Measurements from ENCODE around the gene BHLHA15.
A peak's percentile ranks its signal among the peaks of the same experiment; 100 is the strongest.

Gene BHLHA15

DNA sequence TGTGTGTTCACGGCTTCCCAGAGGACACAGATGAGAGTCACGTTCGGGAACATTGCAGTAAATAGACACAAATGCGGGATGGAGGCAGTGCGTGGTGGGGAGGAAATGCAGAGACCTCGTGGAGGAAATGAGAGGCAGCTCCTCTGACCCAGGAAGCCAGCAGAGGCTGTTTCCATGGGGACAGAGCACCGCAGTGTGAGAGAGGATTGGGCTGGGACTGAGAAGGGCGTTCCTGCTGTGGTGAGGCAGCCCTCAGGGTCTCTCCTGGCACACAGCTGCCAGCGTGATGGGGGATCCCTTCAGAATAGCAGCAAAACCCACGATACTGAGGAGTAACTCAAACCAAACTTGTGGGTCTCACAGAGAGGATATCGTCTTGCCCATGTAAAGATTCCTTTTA is 21.7 kb upstream of the BHLHA15 start:
- no peak for DNase-seq

DNA sequence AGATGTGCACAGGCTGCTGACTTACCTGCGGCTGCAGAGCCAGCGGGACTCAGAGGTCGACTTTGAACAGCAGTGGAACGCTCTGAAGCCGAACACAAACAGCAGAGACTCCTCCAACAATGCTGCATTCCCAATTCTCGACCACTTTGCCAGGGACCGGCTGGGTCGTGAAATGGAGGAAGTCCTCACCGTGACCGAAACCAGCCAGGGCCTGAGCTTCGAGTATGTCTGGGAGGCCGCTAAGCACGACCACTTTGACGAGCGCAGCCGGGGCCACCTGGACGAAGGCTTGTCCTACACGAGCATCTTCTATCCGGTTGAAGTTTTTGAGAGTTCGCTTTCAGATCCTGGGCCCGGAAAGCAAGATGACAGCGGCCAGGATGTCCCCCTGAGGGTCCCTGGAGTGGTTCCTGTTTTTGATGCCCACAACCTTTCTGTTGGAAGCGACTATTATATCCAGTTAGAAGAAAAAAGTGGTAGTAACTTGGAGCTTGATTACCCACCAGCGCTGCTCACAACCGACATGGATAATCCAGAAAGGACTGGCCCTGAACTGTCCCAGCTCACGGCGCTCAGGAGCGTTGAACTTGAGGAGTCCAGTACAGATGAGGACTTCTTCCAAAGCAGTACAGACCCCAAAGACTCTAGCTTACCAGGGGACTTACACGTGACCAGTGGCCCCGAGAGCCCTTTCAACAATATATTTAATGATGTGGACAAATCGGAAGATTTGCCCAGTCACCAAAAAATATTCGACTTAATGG is 19.4 kb upstream of the BHLHA15 start:
- no peak for DNase-seq

DNA sequence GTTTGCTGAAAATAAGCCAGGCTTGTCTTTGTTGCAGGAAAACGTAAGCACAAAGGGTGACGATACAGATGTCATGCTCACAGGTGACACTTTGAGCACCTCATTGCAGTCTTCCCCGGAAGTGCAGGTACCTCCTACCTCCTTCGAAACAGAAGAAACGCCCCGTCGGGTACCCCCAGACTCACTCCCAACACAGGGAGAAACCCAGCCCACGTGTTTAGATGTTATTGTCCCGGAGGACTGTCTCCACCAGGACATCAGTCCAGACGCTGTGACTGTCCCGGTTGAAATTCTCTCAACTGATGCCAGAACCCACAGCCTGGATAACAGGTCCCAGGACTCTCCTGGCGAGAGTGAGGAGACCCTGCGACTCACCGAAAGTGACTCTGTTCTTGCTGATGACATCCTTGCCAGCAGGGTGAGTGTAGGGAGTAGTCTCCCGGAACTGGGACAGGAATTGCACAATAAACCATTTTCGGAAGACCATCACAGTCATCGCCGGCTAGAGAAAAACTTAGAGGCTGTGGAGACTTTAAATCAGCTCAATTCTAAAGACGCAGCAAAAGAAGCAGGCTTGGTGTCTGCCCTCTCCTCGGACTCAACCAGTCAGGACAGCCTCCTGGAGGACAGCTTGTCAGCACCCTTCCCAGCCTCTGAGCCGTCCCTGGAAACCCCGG is 18.3 kb upstream of the BHLHA15 start:
- no peak for DNase-seq

DNA sequence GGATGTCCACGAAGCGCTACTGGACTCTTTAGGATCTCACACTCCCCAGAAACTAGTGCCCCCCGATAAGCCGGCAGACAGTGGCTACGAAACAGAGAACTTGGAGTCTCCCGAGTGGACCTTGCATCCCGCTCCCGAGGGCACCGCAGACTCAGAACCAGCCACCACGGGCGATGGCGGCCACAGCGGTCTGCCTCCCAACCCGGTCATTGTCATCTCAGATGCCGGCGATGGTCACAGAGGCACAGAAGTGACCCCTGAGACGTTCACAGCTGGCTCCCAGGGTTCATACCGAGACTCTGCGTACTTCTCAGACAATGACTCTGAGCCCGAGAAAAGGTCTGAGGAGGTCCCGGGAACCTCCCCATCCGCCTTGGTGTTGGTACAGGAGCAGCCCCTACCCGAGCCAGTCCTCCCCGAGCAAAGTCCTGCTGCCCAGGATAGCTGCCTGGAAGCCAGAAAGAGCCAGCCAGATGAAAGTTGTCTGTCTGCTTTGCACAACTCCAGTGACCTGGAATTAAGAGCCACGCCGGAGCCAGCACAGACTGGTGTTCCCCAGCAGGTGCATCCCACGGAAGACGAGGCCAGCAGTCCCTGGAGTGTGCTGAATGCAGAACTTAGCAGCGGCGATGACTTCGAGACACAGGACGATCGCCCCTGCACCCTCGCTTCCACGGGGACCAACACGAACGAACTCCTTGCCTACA is 17.6 kb upstream of the BHLHA15 start:
- no peak for DNase-seq

DNA sequence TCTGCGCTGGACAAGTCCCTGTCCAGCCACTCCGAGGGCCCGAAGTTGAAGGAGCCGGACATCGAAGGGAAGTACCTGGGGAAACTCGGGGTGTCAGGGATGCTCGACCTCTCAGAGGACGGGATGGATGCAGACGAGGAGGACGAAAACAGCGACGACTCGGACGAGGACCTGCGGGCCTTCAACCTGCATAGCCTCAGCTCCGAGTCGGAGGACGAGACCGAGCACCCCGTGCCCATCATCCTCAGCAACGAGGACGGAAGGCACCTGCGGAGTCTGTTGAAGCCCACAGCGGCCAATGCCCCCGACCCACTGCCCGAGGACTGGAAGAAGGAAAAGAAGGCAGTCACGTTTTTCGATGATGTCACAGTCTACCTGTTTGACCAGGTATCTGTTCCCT is 17.1 kb upstream of the BHLHA15 start:
- no peak for DNase-seq

DNA sequence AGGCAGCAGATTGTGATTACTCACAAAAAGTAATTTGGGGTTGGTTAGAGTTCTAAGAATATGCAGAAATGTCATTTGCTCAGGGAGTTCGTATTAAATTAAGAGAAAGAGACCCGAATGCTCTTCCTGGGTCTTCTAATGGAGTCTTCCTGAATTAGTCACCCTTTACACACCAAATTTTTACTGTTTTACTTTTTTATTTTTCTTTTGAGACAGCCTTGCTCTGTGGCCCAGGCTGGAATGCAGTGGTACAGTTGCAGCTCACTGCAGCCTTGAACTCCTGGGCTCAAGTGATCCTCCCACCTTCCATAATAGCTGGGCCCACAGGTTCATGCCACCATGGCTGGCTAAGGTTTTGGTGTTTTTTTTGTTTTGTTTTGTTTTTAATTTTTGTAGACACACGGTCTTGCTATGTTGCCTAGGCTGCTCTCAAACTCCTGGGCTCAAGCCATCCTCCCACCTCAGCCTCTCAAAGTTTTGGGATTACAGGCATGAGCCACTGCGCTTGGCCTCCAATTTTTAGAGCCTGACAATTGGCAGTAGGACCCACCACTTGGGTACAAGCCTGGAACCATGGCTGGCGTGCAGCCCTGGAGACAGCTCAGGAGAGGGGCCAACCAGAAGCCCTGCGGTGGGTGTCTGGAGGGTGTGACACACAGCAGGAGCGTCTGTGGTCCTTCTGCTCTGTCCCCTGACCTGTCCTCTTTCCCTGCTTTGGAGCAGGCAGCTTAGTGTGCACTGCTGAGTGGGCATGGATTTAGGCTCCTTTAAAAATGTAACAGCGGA is 16.4 kb upstream of the BHLHA15 start:
- no peak for DNase-seq

DNA sequence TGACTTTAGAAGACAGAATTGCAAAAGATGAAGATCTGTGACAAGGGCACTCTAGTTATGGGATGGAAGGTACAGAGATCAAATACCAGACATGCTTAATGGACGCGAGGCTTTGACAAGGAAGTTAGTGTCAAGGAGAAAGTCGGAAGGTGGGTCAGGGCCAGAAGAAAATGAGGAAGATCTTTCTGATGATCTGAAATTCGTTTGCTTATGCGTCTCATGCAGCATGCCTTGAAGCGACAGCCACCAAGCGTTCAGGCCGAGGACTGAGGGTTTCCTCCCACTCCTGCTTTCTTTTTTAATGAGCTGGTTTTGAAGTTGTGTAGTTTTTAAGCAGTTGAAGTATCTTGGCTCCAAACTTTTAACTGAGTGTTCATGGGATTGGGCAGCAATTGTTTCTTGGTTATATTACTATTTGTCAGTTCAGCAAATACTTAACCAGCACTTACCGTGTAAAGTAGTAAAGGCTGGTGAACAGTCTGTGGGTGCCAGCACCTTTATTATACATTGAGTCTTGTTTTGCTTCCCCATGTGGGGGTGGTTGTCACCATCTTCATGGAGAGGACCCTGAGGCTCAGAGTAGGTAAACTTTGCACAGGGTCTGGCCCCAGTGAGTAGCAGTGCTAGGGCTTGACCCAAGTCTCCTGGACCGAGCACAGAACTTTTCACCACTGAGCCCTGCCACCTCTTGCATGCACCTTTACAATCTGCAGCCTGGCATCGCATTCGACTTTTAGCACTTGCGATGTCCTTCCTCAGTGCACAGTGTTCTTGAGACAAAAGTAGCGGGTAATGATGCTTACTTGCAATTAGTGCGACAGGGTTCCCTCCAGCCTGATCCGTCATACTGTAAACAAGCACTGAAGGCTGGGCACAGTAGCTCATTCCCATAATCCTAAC is 14.3 kb upstream of the BHLHA15 start:
- DNase-seq: no peak

DNA sequence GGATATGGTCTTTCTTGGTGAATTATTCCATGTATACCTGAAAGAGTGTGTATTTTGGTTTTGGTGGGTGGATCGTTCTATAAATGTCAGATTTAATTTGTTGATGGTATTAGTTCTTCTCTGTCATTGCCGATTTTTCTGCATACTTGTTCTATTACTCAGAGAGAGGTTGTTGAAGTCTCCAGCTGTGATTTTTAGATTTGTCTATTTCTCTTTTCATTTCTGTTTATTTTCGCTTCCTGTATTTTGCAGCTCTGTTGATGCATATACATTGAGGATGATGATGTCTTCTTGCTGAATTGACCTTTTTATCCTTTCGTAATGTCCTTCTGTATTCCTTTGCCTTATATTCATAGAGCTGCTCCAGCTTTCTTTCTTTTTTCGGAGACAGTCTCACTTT is 12.1 kb upstream of the BHLHA15 start:
- no peak for DNase-seq

DNA sequence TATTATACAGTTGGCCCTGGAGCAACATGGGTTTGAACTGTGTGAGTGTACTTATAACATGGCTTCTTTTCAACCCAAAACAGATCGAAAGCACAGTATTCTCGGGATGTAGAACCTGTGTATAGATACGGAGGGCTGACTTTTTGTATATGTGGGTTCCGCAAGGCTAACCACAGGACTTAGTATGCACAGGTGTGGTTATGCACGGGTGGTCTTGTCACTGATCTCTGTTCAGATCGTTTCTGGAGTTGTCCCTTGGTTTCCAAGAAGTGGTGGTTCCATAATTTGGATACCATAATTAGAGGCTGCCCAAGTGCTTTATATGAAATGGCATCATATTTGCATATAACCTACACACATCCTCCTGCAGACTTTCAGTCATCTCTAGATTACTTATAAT is 10.9 kb upstream of the BHLHA15 start:
- DNase-seq: no peak

DNA sequence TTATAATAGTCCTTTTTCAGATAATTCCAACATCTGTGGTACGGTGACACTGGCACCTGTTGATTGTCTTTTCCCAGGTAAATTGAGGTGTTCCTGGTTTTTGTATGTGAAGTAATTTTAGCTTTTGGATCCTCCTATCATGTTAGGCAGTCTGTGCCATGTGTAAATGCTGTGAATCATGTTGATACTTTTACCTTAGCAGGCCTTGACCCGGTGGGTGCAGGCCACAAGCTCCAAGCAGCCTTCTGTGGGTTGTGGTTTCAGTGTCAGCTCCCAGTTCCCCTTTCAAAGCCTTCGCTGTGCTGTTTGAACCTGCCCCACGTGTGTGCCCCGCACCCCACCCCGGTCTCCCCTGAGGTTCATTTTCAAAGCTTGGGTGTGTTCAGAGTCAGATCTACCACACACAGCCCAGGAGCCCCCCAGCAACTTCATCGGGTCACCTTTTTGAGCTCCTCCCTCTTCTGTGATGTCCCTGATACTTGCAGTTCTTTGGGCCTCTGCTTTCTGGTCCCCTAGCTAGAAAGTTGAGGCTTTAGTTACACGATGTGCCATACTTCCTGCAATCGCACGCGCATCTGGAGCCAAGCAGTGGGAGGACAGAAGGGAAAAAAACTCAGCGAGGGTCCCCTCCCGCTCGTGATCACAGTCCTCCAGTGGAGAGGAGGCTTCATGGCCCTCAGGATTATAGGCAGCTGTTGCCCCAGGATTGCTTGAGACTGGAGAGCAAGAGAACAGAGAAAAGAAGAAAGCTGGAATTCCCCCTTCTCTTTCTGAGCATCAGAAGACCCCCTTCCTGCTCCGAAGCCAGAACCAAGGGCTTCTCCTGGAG is 8.7 kb upstream of the BHLHA15 start:
- peak; percentile 2 to 18 for DNase-seq

DNA sequence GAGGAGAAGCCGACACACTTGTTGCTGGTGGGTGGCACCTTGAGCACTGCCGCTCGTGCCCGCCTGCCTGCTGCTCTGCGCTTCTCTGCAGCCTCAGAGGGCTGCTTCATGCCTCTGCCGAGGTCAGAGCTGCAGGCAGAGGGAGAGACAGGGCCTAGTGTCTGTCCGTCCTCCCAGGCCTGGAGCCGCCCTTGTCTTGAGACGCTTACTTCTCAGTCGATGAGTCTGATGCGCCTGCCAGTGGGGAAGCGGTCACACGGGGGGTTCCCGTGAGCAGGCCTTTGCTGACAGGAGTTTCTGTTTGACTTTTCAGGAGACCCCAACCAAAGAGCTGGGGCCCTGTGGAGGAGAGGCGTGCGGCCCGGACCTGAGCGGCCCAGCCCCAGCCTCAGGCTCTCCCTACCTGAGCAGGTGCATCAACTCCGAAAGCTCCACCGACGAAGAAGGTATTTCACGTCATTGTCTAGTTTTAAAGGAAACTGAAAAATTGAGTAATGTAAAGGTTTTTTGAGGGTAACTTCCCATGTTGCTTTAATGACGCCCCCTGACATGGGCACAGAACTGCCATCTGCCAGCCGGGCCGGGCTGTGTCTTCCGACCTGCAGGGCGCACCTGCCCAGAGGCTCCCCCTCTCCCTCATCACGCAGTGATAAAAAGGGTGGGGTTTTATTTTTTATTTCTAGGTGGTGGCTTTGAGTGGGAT is 7.8 kb upstream of the BHLHA15 start:
- DNase-seq: no peak

DNA sequence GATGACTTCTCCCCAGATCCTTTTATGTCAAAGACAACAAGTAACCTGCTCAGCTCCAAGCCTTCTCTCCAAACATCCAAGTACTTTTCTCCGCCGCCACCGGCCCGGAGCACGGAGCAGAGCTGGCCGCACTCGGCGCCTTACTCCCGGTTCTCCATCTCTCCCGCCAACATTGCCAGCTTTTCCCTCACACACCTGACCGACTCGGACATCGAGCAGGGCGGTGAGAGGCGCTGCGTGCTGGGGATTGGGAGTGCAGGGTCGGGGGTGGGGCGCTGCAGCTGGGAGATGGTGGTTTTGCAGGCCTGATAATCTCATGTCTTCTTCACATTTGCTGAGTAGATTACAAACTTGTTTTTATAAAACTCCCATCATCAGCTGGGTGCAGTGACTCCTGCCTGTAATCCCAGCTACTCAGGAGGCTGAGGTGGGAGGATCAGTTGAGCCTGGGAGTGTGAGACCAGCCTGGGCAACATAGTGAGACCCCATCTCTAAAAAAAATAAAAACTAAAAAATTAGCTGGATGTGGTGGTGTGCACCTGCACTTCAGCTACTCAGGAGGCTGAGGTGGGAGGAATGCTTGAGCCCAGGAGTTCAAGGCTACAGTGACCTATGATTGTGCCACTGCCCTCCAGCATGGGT is 7.2 kb upstream of the BHLHA15 start:
- no peak for DNase-seq

DNA sequence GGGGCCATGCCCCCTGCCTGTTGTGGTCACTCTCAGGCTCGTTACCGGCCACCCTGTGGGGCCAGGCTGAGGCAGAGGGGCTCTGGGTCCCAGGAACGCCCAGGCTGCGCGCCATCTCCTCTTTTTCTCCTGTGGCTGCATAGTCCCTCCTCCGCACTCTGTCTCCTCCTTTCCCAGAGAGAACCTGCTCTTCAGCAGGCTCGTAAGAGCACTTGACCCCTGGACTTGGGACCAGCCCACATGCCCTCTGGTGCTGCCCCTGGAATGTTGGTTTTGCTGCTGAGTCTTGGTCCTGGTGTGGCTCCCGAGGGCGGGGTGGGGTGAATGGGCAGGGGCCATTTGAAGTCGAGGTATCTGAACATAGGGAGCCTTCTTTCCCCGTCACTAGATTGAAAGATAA is 6.6 kb upstream of the BHLHA15 start:
- no peak for DNase-seq

DNA sequence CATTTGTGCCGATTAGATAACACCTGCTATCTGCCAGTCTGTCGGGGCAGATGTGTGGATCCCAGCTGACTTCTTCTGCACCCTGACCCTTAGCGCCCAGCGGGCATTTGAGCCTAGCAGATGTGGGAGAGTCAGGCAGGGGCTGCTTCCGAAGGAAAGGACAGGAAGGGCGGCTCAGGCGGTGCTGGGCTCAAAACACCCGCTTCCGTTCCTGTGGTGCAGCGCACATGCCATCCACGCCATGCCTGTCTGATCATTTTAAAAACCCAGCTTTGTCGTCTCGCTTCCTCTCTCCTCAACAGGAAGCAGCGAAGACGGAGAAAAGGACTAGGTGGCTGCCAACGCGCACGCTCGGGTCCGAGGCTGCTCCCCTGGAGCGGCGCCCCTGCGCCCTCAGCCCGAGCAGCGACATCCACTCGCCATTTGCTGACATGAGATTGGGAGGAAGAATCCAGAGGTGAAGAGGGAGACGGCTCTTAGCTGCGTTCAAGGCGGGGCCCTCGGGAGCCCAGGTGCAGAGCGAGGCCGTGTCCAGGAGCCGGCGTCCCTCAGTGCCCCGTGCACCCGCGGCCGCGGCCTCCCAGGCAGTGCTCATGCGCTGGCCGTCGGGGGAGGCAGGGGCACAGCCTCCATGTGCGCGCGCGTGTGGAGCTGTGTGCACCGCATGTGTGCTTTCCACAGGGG is 5.9 kb upstream of the BHLHA15 start:
- DNase-seq: no peak

DNA sequence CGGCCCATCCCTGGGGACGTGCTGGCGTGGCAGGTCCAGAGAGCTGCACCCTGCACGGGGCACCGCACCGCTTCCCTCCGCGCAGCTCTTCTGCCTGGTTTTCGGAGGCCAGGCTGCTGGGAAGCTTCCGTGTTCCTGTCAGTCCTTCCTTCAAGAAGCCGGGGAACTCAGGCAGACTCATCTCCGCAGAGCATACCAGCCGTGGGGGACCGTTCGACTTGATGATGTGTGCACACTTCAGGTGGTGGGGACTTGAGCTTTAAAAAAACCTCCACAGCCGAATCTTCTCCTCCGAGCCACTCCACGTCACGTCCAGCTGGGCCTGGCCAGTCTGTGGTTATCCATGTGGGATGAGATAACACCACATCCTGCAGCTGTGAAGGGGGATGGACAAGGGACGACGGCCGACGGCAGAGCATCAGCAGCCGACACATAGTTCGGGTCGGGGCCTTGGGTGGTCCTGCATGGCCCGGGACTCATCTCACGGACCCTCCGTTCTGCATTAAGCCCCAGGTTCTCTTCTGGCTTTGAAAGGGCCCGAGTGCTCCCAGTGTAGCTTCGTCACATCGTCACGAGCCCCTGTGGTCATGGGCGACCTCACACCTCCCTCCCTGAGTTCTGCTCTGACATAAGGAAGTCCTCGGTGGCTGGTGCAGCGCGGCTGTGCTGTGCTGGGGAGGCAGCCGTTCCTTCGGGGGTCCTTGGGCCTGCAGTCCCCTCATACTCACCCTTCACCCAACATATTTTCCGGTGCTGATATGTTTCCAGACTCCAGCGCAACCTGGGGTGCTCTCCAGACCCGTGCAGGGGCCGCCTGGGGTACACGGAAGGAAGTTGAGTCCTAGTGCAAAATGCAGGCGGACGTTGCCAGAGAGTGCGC is 4.5 kb upstream of the BHLHA15 start:
- no peak for DNase-seq

DNA sequence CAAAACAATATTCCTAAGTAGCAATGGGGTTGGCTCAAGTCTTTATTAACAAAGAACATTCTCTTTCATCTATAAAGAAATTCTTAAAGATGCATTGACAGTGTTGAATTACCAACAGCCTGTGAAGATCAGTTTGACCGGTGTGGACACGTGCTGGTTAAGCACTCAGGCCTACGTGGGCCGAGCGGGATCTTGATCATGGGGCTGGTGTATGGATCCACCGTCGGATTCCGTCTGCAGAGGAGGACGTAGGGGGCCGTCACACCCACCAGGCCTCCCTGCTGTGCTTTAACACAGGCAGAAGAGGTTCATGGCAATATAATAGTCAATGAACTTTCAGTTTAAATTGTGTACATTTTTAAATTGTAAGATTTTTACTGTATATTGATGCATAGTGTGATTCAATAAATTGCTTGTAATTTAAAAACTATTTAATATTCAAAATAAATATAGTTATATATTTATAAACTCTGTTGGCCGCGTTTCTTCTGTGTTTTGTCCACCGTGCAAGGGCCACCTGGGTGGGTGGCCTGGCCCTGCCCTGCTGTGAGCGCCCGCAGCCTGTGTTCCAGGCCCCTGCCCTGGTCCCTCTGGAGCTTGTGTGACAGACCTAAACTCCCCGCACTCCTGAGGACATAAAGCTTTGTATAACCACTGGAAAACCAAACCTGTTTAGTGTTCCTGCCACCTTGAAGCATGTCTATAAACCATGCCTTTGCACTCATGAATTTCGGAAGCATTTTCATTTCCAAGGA is 1.9 kb upstream of the BHLHA15 start:
- DNase-seq: no peak

DNA sequence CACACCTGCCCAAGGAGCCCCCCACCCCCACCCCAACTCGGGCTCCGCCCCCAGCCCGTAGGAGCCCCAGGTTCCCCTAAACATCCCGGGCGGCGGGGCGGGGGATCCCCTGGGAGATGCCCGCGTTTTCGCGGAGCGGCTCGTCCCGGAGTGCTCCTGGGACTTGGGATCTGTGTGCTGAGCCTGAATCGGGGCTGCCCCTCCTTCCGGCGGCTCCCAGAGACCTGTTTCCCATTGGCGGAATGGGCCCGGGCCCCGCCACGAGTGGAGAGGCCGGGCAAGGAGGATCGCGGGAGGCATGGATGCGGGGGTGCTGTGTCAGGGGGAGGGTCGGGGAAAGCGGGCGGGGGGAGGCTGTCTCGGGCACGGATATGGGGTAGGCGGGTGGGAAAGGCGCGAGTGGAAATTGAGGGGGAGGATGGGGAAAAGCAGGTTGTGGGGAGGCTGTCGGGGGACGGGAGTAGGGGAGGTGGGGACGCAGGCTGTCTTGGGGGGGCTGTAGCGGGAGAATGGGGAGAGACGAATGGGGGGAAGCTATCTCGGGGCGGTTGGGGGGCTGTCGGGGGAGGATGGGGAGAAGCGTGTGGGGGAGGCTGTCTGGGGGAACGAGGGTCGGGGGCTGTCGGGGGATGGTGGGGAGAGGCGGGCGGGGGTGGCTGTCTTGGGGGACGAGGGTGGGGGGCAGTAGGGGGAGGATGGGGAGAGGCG is 572 bp upstream of the BHLHA15 start:
- no peak for DNase-seq
